ENCODE measurements around the gene ZNF579.
A peak's percentile ranks its signal among the peaks of the same experiment; 100 is the strongest.

GRCh38 chr19:55597501-55597921, 16.9 kb upstream of the ZNF579 start:
- TF ChIP-seq, protein P1, sequence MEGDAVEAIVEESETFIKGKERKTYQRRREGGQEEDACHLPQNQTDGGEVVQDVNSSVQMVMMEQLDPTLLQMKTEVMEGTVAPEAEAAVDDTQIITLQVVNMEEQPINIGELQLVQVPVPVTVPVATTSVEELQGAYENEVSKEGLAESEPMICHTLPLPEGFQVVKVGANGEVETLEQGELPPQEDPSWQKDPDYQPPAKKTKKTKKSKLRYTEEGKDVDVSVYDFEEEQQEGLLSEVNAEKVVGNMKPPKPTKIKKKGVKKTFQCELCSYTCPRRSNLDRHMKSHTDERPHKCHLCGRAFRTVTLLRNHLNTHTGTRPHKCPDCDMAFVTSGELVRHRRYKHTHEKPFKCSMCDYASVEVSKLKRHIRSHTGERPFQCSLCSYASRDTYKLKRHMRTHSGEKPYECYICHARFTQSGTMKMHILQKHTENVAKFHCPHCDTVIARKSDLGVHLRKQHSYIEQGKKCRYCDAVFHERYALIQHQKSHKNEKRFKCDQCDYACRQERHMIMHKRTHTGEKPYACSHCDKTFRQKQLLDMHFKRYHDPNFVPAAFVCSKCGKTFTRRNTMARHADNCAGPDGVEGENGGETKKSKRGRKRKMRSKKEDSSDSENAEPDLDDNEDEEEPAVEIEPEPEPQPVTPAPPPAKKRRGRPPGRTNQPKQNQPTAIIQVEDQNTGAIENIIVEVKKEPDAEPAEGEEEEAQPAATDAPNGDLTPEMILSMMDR (IDR thresholded peaks at IDR 0.05 in 8 of 11, conservative IDR thresholded peaks at IDR 0.05 in 3 of 11), result no peak
- TF ChIP-seq POLR2AphosphoS5 (IDR thresholded peaks at IDR 0.05) (peak in 1 of 3 donors; percentile 9), POLR2A (IDR thresholded peaks at IDR 0.05) (no peak)
